HG03060 (cell line): Measurements from ENCODE around the gene HMGXB4.
"Not testable (repeated sequence)": the region's sequence is repeated elsewhere in the genome, so short reads cannot be mapped to it uniquely, and the experiment has no call there.

Experiments
- ATAC-seq: cut with Tn5 transposase; IDR thresholded peaks from one replicate; pipeline ENCODE4 v1.9.1; 2021; ENCODE audit warnings: low read depth, moderate number of reproducible peaks; ENCODE audit not compliant: unreplicated experiment

HMGXB4 gene

DNA sequence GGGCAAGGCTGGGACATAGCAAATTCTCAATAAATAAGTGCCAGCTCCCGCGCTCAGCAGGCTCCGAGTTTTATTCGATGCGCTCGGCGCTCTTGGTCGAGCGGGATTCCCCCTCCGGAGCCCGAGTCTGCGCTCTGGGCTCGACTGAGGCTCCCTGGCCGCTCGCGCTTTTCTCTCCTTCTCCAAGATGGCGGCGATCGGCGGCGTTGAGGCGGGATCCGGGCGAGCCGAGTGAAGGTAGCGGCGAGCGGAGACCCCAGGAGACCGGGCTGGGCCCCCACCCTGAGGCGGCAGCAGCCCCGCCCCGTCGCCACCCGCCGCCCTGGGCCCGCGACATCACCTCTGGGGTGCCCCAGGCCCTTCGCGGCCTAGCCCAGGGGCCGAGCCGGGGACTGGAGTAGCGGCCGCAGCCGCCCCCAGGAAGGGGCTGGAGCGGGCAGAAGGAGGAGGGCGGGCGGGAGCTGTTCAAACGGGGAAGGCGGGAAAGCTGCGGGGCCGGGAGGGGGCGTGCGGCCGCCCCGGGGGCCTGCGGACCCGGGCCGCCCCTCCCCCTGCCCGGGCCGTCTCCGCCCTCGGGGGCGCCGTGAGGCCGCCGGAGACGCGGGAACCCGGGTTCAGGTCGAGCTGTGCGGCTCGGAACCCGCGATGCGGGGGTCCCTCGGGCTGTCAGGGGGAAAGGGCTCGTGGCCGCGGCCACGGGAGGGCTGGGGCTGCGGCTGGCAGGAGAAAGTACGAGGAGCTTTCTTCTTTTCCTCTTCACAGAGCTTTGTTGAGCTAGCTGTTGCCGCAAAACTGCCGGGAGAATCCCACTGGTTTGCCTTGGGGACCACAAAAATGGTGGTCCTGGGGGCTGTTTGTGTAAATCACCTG lies at the start of gene HMGXB4:
TSS of gene HMGXB4 (plus strand) at position 173 of the 870 bp plus-strand sequence. CDS start 4,898 bp downstream, outside the sequence.
- ATAC-seq: peak; percentile 62

DNA sequence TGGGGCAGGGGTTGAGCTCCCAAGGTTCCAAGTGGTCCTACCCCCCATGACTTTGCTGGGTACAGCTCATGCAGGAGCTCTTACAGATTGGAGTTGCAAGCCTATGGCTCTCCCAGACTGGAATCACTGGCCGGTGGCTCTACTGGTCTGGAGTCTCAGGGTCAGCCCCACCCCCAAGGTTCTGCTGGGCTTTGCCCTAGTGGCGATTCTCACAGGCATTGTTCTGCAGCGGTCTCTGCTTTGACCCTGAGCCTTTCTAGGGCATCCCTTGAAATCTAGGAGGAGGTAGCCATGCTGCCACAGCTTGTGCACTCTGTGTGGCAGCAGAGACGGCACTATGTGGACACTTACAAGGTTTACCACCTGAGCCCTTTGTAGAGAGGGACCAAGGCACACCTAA lies 49.3 kb upstream of the HMGXB4 start:
- no peak for ATAC-seq

DNA sequence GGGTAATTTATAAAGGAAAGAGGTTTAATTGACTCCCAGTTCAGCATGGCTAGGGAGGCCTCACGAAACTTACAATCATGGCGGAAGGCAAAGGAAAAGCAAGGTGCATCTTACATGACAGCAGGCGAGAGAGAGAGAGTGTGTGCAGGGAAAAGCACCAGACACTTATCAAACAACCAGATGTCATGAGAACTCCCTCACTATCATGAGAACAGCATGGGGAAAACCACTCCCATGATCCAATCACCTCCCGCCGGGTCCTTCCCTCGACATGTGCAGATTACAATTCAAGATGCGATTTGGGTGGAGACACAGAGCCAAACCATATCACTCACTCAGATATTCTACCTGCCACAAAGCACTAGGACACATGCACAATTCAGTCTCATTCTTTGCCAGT lies 48.1 kb upstream of the HMGXB4 start:
- no peak for ATAC-seq

DNA sequence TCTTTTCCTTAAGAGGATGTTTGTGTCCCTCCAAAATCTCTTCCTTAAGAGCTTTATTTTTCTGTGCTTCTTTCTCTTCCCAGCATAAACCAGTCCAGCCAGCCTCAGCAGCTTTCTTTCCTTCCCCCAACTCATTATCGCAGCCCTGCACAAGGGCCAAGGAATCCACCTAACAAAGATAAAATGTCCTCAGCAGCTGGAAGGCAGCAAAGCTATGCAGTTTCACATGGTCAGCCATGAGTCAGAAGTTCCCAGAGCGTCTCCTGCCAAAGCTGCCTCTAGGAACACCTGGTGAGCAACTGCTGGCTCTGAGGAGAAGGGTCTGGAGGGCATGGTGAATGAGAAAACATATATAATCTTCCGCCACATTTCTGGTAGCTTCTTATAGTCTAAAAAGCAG lies 45.3 kb upstream of the HMGXB4 start:
- no peak for ATAC-seq

GRCh38 chr22:35212996-35213395 lies 44.3 kb upstream of the HMGXB4 start:
- ATAC-seq: no peak

GRCh38 chr22:35214968-35215367 lies 42.3 kb upstream of the HMGXB4 start:
- no peak for ATAC-seq

DNA sequence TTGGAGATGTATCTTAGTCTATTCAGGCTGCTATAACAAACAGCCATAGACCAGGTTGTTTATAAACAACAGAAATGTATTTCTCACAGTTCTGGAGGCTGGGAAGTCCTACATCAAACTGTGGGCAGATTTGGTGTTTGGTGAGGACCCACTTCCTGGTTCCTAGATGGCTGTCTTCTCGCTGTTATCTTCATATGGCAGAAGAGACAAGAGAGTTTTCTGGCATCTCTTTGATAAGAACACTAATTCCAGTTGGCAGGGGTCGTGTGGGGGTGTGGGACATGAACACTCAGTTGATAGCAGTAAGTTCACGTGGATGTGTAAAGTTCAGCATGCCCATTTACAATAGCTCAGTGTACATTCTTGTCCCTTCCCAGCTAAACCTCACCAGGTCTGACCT lies 41.3 kb upstream of the HMGXB4 start:
- ATAC-seq: no peak

GRCh38 chr22:35217527-35217926 lies 39.8 kb upstream of the HMGXB4 start:
- ATAC-seq: no peak

GRCh38 chr22:35218079-35218478 lies 39.2 kb upstream of the HMGXB4 start:
- no peak for ATAC-seq

DNA sequence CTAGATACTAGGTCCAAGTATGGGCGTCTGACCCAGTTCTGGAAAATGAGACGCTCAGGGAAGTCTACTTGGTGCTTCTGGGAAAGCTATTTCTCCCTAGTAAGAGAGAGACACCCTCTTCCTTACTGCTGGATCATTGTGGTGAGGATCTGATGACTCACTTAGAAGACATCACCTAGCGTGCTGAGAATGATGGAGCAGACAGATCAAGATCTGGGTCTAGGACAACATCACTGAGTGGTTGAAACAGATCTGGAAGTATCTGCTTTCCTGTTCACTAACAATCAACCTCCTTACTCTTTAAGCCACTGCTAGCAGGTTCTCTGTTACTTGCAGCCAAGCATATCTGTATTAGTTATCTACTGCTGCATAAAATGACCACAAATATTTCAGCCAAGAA lies 38.3 kb upstream of the HMGXB4 start:
- ATAC-seq: no peak

GRCh38 chr22:35220221-35220620 lies 37.1 kb upstream of the HMGXB4 start:
- ATAC-seq: no peak

DNA sequence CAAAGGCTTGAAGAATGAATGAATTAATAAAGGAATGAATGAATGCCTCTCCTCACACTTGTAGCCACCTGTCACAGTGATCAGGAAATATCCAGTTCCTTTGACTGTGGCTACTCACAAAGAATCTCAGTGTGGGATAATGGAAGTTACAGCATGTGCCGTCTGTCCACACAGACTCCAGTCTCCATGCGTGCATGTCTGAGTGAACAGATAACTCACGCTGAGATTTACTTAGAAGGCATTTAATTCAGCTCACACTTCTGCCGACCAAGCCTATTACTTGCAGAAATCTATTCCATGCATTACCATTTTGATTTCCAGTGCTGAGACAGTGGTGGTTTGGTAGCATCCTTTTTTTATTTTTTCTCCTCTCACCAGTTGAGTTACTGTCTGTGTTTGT lies 32.3 kb upstream of the HMGXB4 start:
- ATAC-seq: no peak

DNA sequence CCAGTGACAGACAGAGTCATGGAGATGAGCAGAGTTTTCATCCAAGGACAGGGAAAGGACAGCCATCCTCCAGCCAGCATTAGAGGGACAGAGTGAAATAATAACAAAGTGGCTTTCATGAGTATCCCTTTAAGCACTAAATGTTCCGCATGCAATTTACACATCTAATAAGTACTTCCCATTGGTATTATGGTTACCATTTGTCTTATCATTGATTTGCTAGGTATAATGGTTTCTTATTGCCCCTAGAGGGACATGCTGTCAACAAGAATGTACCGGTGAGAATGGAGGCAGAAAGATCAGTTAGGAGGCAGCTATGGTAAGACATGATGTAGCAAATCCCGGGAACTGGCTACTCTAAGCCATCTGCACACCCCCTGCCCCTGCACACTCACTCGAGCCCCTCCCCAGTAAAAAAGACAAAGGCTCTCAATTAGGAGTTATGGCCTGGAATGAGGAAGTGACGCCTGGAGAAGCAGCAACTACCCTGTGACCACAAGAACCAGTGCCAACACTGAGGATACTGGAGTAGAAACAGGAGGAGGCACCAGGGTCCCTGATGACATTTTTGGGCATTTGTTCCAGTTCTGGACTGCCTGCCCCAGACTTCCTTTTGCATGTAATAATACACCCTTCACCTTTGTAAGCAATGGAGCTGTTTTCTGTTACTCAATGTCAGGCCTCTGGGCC lies 30.2 kb upstream of the HMGXB4 start:
- no peak for ATAC-seq

- no peak for ATAC-seq
These were observed 27.4 kb upstream of the HMGXB4 start for GRCh38 chr22:35229865-35230264.

DNA sequence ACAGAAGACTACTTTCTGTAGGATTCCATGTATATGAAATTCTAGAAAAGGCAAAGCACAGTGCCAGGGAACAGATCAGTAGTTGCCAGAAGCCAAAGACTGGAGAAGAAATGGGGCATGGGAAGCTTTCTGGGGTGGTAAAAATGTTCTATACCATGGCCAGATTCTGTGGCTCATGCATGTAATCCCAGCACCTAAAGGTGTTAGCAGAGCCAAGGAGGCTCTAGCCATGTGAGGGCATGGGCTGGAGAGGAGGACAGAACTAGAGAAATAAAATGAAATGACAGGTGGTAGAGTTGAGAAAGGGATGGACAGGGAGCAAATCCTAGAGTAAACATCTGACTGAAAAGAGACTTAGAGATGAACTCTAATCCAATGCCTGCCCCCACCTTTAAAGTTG lies 26.9 kb upstream of the HMGXB4 start:
- ATAC-seq: no peak

DNA sequence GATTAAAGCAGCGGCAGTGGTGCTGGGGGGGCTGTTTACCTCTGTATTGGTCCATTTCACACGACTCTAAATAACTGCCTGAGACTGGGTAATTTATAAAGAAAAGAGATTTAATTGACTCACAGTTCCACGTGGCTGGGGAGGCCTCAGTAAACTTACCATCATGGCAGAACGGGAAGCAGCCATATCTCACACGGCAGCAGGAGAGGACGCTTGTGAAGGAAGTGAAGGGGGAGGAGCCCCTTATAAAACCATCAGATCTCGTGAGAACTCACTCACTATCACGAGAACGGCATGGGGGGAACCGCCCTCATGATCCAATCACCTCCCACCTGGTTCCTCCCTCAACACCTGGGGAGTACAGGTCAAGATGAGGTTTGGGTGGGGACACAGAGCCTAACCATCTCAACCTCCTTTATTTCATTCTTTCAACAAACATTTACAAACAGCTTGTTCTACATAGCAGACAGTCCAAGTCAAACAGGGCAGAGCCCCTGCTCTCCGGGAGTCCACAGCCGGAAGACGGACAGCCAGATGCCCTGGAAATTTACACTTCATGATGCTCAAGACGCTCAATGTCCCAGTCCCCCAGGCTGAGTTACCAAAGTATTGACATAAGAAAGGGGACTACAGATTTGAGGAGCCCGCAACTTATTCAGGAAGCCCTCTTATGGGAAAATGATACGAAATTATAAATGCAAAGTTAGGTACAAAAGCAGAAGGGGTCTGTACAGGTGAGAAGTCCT lies 26.3 kb upstream of the HMGXB4 start:
- ATAC-seq: no peak

DNA sequence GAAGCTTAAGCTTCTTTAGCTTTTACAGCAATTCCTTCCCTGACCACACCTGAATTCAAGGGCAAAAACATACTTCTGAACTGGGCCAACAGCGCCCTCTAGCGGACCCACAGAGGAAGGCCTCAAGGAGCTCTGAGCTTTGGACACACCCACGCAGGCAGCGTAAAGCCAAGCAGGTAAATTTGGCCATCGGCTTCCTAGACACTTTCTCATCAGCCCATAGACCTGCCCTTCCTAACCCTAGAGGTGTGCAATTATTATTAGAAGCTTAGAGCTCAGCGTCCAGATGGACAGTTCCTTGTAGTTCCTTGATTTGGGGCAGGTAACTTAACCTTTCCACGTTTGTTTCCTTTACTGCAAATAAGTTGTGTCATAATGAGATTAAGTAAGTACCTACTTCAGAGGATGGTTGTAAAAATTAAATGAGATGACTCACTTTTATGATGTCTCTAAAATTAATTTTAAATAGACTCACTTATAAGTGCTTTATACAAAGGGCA lies 25.7 kb upstream of the HMGXB4 start:
- ATAC-seq: no peak

- ATAC-seq: not testable (repeated sequence)
These were observed 18.5 kb upstream of the HMGXB4 start for GRCh38 chr22:35238749-35239148.

GRCh38 chr22:35244507-35244906 lies 12.8 kb upstream of the HMGXB4 start:
- not testable (repeated sequence) for ATAC-seq

GRCh38 chr22:35250156-35250555 lies 7.1 kb upstream of the HMGXB4 start:
- no peak for ATAC-seq

GRCh38 chr22:35253946-35254345 lies 3.3 kb upstream of the HMGXB4 start:
- no peak for ATAC-seq
